Right lobe of liver (tissue), 4 donors: ENCODE data around the gene AKIP1.

Source experiments
- POLR2A ChIP-seq: fragments of 450-650 bp; IDR thresholded peaks from one replicate; pipeline ENCODE4 v1.6.1; 2017; ENCODE audit warnings: antibody characterized with exemption, mild to moderate bottlenecking
- TF ChIP-seq, protein P1 (sequence below), 4 donors: fragments of 200-600 bp in 3 of 4; fragments of 450-650 bp in 1 of 4; IDR thresholded peaks; one replicate each; pipeline versions ENCODE4 v1.5.1 to v1.8.0; 2016 to 2022; ENCODE audit warnings: antibody characterized with exemption in 4 of 4, mild to moderate bottlenecking in 2 of 4
- donor health status: DM: no; HTN: no; CAD: no.
- donor health status: DM: no; HTN: no; CAD: no.
- donor health status: DM: no; HTN: yes; CAD: no.

GRCh38 chr11:8911029-8911823 lies at the start of gene AKIP1:
- TF ChIP-seq, protein P1, sequence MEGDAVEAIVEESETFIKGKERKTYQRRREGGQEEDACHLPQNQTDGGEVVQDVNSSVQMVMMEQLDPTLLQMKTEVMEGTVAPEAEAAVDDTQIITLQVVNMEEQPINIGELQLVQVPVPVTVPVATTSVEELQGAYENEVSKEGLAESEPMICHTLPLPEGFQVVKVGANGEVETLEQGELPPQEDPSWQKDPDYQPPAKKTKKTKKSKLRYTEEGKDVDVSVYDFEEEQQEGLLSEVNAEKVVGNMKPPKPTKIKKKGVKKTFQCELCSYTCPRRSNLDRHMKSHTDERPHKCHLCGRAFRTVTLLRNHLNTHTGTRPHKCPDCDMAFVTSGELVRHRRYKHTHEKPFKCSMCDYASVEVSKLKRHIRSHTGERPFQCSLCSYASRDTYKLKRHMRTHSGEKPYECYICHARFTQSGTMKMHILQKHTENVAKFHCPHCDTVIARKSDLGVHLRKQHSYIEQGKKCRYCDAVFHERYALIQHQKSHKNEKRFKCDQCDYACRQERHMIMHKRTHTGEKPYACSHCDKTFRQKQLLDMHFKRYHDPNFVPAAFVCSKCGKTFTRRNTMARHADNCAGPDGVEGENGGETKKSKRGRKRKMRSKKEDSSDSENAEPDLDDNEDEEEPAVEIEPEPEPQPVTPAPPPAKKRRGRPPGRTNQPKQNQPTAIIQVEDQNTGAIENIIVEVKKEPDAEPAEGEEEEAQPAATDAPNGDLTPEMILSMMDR (IDR thresholded peaks at IDR 0.05) = no peak
- peak; percentile 50 for TF ChIP-seq POLR2A
